ENCODE data around the gene CHD9. TPM values are rescaled to one million over a fixed set of nuclear protein-coding genes. Genes with fewer than 3 reads are reported as not detected.

CHD9 gene
- total RNA-seq, 1 experiment from 2014 or later, result 26.3 TPM

DNA sequence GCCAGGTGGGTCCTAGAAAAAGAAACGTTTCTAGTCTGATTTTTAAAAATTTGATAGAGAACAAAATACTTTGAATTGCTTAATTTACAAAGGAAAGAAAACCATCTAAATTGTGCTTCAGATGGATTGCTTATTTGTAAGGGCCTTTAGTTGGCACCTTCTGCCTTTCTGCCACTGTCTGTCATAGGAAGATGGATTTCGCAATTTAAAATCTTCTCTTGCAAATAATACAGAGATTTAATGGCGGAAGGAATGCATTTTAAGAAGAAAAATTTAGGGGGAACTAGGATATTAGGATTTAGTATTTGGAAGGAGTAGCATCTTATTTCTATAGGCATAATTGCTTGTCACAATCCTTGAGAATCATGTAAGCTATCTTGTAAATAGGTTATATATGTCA is 204.0 kb downstream of the CHD9 start:
- H3K27ac ChIP-seq, result no peak overlapping the region
- POLR2A ChIA-PET (ENCODE audit: unreplicated experiment), result no interaction called here
- no peak overlapping the region for H2AFZ ChIP-seq
- H3K79me2 ChIP-seq (ENCODE audit: low read depth), result no peaks in the 10 kb centered on the region
- H3K27me3 ChIP-seq (ENCODE audit: insufficient read depth, low read depth), result no peaks in the 10 kb centered on the region
- DNase-seq, result no peak
- H4K20me1 ChIP-seq (ENCODE audit: insufficient read depth), result 0 out of 2 replicates have a peak, but pooled peaks cover 3% of the 10 kb centered on the region
- no peaks in the 10 kb centered on the region for H3K9me2 ChIP-seq (ENCODE audit: insufficient read depth)
- no peaks in the 10 kb centered on the region for H3K4me1 ChIP-seq (replicated peaks; ENCODE audit: insufficient read depth)
- H3F3A ChIP-seq (ENCODE audit: insufficient read depth, low read depth), result no peaks in the 10 kb centered on the region; the same call in 1 of the 2 replicates
- CTCF ChIA-PET, result no interaction called here
- no peak overlapping the region for H3K4me2 ChIP-seq
- H3K9me3 ChIP-seq (ENCODE audit: insufficient read depth, low read depth), result no peaks in the 10 kb centered on the region
- H3K4me3 ChIP-seq, result no peak overlapping the region
- H3K36me3 ChIP-seq (ENCODE audit: low read depth), result no peaks in the 10 kb centered on the region
- intact Hi-C loops (cut with micrococcal nuclease; ENCODE audit: unreplicated experiment), result no loop called here
- BruUV-seq (replicated peaks), result no TSS peak
- TF ChIP-seq EZH2 (IDR thresholded peaks at IDR 0.05; ENCODE audit: low read depth), result no peak
- TF ChIP-seq, protein P1, sequence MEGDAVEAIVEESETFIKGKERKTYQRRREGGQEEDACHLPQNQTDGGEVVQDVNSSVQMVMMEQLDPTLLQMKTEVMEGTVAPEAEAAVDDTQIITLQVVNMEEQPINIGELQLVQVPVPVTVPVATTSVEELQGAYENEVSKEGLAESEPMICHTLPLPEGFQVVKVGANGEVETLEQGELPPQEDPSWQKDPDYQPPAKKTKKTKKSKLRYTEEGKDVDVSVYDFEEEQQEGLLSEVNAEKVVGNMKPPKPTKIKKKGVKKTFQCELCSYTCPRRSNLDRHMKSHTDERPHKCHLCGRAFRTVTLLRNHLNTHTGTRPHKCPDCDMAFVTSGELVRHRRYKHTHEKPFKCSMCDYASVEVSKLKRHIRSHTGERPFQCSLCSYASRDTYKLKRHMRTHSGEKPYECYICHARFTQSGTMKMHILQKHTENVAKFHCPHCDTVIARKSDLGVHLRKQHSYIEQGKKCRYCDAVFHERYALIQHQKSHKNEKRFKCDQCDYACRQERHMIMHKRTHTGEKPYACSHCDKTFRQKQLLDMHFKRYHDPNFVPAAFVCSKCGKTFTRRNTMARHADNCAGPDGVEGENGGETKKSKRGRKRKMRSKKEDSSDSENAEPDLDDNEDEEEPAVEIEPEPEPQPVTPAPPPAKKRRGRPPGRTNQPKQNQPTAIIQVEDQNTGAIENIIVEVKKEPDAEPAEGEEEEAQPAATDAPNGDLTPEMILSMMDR (conservative IDR thresholded peaks at IDR 0.05), result no peak

GRCh38 chr16:53261276-53261675 is 206.5 kb downstream of the CHD9 start:
- Histone ChIP-seq H3K4me3 (no peak overlapping the region), H3K27me3 (ENCODE audit: insufficient read depth, low read depth) (no peaks in the 10 kb centered on the region), H3K36me3 (ENCODE audit: low read depth) (no peaks in the 10 kb centered on the region), H3K79me2 (ENCODE audit: low read depth) (no peaks in the 10 kb centered on the region), H3K4me2 (no peak overlapping the region), H3K9me3 (ENCODE audit: insufficient read depth, low read depth) (no peaks in the 10 kb centered on the region), H3K4me1 (replicated peaks; ENCODE audit: insufficient read depth) (no peaks in the 10 kb centered on the region), H2AFZ (no peak overlapping the region), H3K9me2 (ENCODE audit: insufficient read depth) (no peaks in the 10 kb centered on the region), H4K20me1 (ENCODE audit: insufficient read depth) (0 out of 2 replicates have a peak, but pooled peaks cover 3% of the 10 kb centered on the region), H3F3A (ENCODE audit: insufficient read depth, low read depth) (no peaks in the 10 kb centered on the region), H3K27ac (no peak overlapping the region)
- no peak for TF ChIP-seq EZH2 (IDR thresholded peaks at IDR 0.05; ENCODE audit: low read depth)
- TF ChIP-seq, protein P1 (conservative IDR thresholded peaks at IDR 0.05), result no peak
- BruUV-seq (replicated peaks), result no TSS peak
- intact Hi-C loops (cut with micrococcal nuclease; ENCODE audit: unreplicated experiment), result no loop called here
- no peak for DNase-seq
- ChIA-PET POLR2A (ENCODE audit: unreplicated experiment) (no interaction called here), CTCF (no interaction called here)

DNA sequence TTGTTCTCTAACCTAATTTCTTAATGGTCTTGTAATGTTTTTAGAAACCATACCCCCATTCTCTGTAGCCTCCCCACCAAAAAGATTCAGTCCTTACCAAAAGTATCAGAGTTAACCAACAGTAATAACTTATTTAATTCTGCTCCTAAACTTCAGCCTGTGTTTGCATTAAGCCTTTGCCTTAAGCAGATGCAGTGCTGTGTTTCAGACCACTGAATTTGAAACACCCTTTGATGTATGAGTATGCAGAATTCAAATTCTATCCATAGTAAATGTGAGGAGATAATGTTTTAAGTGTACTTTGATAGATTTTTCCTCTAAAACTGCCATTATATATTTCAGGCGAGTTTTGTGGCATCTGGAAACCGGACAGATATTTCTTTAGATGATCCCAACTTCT is 207.9 kb downstream of the CHD9 start:
- Histone ChIP-seq H4K20me1 (ENCODE audit: insufficient read depth) (0 out of 2 replicates have a peak, but pooled peaks cover 3% of the 10 kb centered on the region), H3F3A (ENCODE audit: insufficient read depth, low read depth) (no peaks in the 10 kb centered on the region), H3K79me2 (ENCODE audit: low read depth) (no peaks in the 10 kb centered on the region), H3K4me2 (no peak overlapping the region), H3K27me3 (ENCODE audit: insufficient read depth, low read depth) (no peaks in the 10 kb centered on the region), H2AFZ (no peak overlapping the region), H3K4me1 (replicated peaks; ENCODE audit: insufficient read depth) (no peaks in the 10 kb centered on the region), H3K9me2 (ENCODE audit: insufficient read depth) (no peaks in the 10 kb centered on the region), H3K36me3 (ENCODE audit: low read depth) (no peaks in the 10 kb centered on the region), H3K4me3 (no peak overlapping the region), H3K27ac (no peak overlapping the region), H3K9me3 (ENCODE audit: insufficient read depth, low read depth) (no peaks in the 10 kb centered on the region)
- intact Hi-C loops (cut with micrococcal nuclease; ENCODE audit: unreplicated experiment), result no loop called here
- TF ChIP-seq, protein P1 (conservative IDR thresholded peaks at IDR 0.05), result no peak
- TF ChIP-seq EZH2 (IDR thresholded peaks at IDR 0.05; ENCODE audit: low read depth), result no peak
- no TSS peak for BruUV-seq (replicated peaks)
- POLR2A ChIA-PET (ENCODE audit: unreplicated experiment), result no interaction called here
- DNase-seq, result no peak
- CTCF ChIA-PET, result no interaction called here

All from PC-9 (cell line).